ENCODE measurements around the gene SPRR1B. TPM values are rescaled to one million over a fixed set of nuclear protein-coding genes. Genes with fewer than 3 reads are reported as not detected.

Gene SPRR1B
- polyA plus RNA-seq, 4 donors, result 0.27 to 3.2 (median 1.6) TPM; not detected in 1

Other genes with a start within 250 kb of the SPRR1B start
- not detected for gene LCE1E, start 244.9 kb upstream of the SPRR1B start, polyA plus RNA-seq
- gene LCE1D, start 234.5 kb upstream of the SPRR1B start, polyA plus RNA-seq, result not detected
- not detected for gene LCE1C, start 224.6 kb upstream of the SPRR1B start, polyA plus RNA-seq
- gene LCE1B, start 219.2 kb upstream of the SPRR1B start, polyA plus RNA-seq, result not detected
- gene LCE1A, start 203.7 kb upstream of the SPRR1B start, polyA plus RNA-seq, result not detected
- not detected for gene LCE6A, start 188.3 kb upstream of the SPRR1B start, polyA plus RNA-seq
- gene LCE7A, start 171.2 kb upstream of the SPRR1B start, polyA plus RNA-seq, result not detected
- not detected for gene SMCP, start 152.9 kb upstream of the SPRR1B start, polyA plus RNA-seq
- gene IVL, start 122.7 kb upstream of the SPRR1B start, polyA plus RNA-seq, result under 1 TPM in 2 of 4 donors, not detected in 2; 0.03 to 0.45 TPM
- not detected for gene SPRR5, start 84.0 kb upstream of the SPRR1B start, polyA plus RNA-seq
- not detected for gene SPRR4, start 60.6 kb upstream of the SPRR1B start, polyA plus RNA-seq
- gene SPRR1A, start 47.1 kb upstream of the SPRR1B start, polyA plus RNA-seq, result not detected
- 10 to 100 TPM in 2 of 4 donors, 1 to 10 TPM in 1, not detected in 1; 3.0 to 16.1 (median 10.3) TPM for gene SPRR3, start 29.5 kb upstream of the SPRR1B start, polyA plus RNA-seq
- under 1 TPM in 1 of 4 donors, not detected in 3; 0.49 TPM for gene SPRR2D, start 9.9 kb downstream of the SPRR1B start, polyA plus RNA-seq
- gene SPRR2A, start 26.3 kb downstream of the SPRR1B start, polyA plus RNA-seq, result 1 to 10 TPM in 2 of 4 donors, under 1 TPM in 1, not detected in 1; 0.67 to 2.2 (median 2.0) TPM
- gene SPRR2B, start 40.4 kb downstream of the SPRR1B start, polyA plus RNA-seq, result not detected
- gene SPRR2E, start 63.3 kb downstream of the SPRR1B start, polyA plus RNA-seq, result 1 to 10 TPM in 1 of 4 donors, under 1 TPM in 1, not detected in 2; 0.24 to 2.2 TPM
- gene SPRR2F, start 82.3 kb downstream of the SPRR1B start, polyA plus RNA-seq, result under 1 TPM in 1 of 4 donors, not detected in 3; 0.10 TPM
- not detected for gene SPRR2G, start 119.7 kb downstream of the SPRR1B start, polyA plus RNA-seq
- gene LELP1, start 172.2 kb downstream of the SPRR1B start, polyA plus RNA-seq, result not detected
- not detected for gene PRR9, start 186.4 kb downstream of the SPRR1B start, polyA plus RNA-seq
- gene LORICRIN, start 228.5 kb downstream of the SPRR1B start, polyA plus RNA-seq, result not detected

All from small intestine (tissue), 4 donors.